Loucy (cell line): ENCODE measurements around the gene SGSM2.

Source experiments
- H2AFZ ChIP-seq: fragments of 200-600 bp; sonication (generic); 2 replicates; pipeline ENCODE4 v1.6.0; 2016; ENCODE audit warnings: antibody characterized with exemption, mild to moderate bottlenecking, low read length, moderate library complexity
- H3F3A ChIP-seq: fragments of 200-600 bp; 2 replicates; pipeline ENCODE4 v1.6.0; 2016; ENCODE audit warnings: antibody characterized with exemption, low read depth, mild to moderate bottlenecking
- H3K27me3 ChIP-seq: fragments of 200-600 bp; sonication (generic); 2 replicates; pipeline ENCODE4 v1.6.1; 2014; ENCODE audit warnings: low read length, mild to moderate bottlenecking; ENCODE audit not compliant: insufficient read depth, poor library complexity, severe bottlenecking
- H3K36me3 ChIP-seq: fragments of 200-600 bp; sonication (generic); 2 replicates; pipeline ENCODE4 v1.6.1; 2016; ENCODE audit warnings: low read length; ENCODE audit not compliant: insufficient read depth
- H3K4me1 ChIP-seq: fragments of 200-600 bp; sonication (generic); 2 replicates; pipeline ENCODE4 v1.5.1; 2014; ENCODE audit warnings: low read length, mild to moderate bottlenecking; ENCODE audit not compliant: insufficient read depth, poor library complexity, severe bottlenecking
- H3K4me2 ChIP-seq: fragments of 200-600 bp; sonication (generic); 2 replicates; pipeline ENCODE4 v1.6.0; 2014; ENCODE audit warnings: antibody characterized with exemption, low read length, low read depth, mild to moderate bottlenecking; ENCODE audit not compliant: poor library complexity, severe bottlenecking
- H3K4me3 ChIP-seq: fragments of 200-600 bp; sonication (generic); 2 replicates; pipeline ENCODE4 v1.5.1; 2014; ENCODE audit warnings: low read length, mild to moderate bottlenecking, mixed read lengths; ENCODE audit not compliant: poor library complexity, severe bottlenecking
- H3K79me2 ChIP-seq: fragments of 200-600 bp; sonication (generic); 2 replicates; pipeline ENCODE4 v1.6.1; 2014; ENCODE audit warnings: low read length; ENCODE audit not compliant: insufficient read depth
- H3K9ac ChIP-seq: fragments of 200-600 bp; sonication (generic); 2 replicates; pipeline ENCODE4 v1.6.0; 2014; ENCODE audit warnings: mild to moderate bottlenecking, low read depth, low read length, moderate library complexity; ENCODE audit not compliant: poor library complexity, severe bottlenecking
- H3K9me2 ChIP-seq: fragments of 200-600 bp; sonication (generic); replicated peaks from 2 replicates; pipeline ENCODE4 v1.6.1; 2016; ENCODE audit warnings: low read depth, low read length, mixed read lengths
- H3K9me3 ChIP-seq: fragments of 200-600 bp; sonication (generic); 2 replicates; pipeline ENCODE4 v1.6.1; 2014; ENCODE audit warnings: mild to moderate bottlenecking, antibody characterized with exemption, low read length, low read depth; ENCODE audit not compliant: insufficient read depth
- H4K20me1 ChIP-seq: fragments of 200-600 bp; sonication (generic); 2 replicates; pipeline ENCODE4 v1.6.0; 2014; ENCODE audit warnings: antibody characterized with exemption, low read length, mild to moderate bottlenecking; ENCODE audit not compliant: insufficient read depth, poor library complexity, severe bottlenecking
- CTCF ChIP-seq: fragments of 200-600 bp; sonication (generic); conservative IDR thresholded peaks from 2 replicates; pipeline ENCODE4 v1.5.1; 2014; ENCODE audit warnings: mild to moderate bottlenecking, antibody characterized with exemption, low read length
- EZH2phosphoT487 ChIP-seq: fragments of 200-600 bp; IDR thresholded peaks from 2 replicates; pipeline ENCODE4 v1.6.1; 2018; ENCODE audit warnings: antibody characterized with exemption, mild to moderate bottlenecking, moderate library complexity, borderline replicate concordance

Gene SGSM2

DNA sequence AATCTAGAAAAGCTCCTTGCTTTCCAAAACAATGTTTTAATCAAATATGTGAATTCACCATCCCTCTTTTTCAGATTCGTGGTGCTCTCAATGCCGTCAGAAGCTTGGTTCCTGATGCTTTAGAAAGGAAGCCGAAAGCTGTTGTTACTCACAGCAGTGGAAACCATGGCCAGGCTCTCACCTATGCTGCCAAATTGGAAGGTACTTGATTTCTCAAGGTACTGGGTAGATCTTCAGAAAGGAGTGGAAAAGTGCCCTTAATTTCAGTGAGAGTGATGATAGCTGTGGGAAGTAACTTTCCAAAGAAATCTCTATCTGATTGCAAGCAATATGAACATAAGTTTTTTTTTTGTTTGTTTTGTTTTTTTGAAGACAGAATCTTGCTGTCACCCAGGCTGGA, 19.5 kb upstream of the SGSM2 start:
- H3K27me3 ChIP-seq: no peaks in the 10 kb centered on the region
- no peak for TF ChIP-seq CTCF
- H3K4me1 ChIP-seq: no peaks in the 10 kb centered on the region
- H3K9ac ChIP-seq: no peak overlapping the region
- peaks cover 2% of the 10 kb centered on the region; the same call in 1 of the 2 replicates for H3K36me3 ChIP-seq
- H4K20me1 ChIP-seq: no peaks in the 10 kb centered on the region
- no peaks in the 10 kb centered on the region for H3F3A ChIP-seq
- no peak overlapping the region for H3K4me3 ChIP-seq
- H3K79me2 ChIP-seq: no peaks in the 10 kb centered on the region
- no peaks in the 10 kb centered on the region for H3K9me2 ChIP-seq
- H3K9me3 ChIP-seq: no peaks in the 10 kb centered on the region
- H2AFZ ChIP-seq: no peak overlapping the region
- no peak overlapping the region for H3K4me2 ChIP-seq

DNA sequence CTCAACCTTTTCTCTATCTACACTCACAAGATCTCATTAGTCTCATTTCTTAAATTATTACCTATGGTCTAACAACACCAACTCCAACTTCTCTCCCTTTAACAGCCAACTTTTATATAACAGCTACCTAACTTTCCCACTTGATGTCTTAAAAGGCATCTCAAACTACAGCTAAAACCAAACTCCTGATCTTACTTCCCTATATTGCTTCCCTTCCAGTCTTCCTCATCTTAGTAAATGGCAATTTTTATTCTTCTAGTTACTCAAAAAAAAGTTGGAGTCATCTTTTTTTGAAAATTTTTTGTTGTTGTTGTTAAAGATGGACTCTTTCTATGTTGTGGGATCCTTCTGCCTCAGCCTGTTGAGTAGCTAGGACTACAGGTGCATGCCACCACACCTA, 18.2 kb upstream of the SGSM2 start:
- Histone ChIP-seq H3F3A (no peaks in the 10 kb centered on the region), H3K9ac (no peak overlapping the region), H3K79me2 (no peaks in the 10 kb centered on the region), H3K27me3 (no peaks in the 10 kb centered on the region), H2AFZ (no peak overlapping the region), H4K20me1 (no peaks in the 10 kb centered on the region), H3K4me1 (no peaks in the 10 kb centered on the region), H3K9me2 (no peaks in the 10 kb centered on the region), H3K36me3 (peaks cover 14% of the 10 kb centered on the region), H3K4me3 (no peak overlapping the region), H3K4me2 (no peak overlapping the region), H3K9me3 (no peaks in the 10 kb centered on the region)
- TF ChIP-seq EZH2phosphoT487: no peak
- TF ChIP-seq CTCF: no peak

DNA sequence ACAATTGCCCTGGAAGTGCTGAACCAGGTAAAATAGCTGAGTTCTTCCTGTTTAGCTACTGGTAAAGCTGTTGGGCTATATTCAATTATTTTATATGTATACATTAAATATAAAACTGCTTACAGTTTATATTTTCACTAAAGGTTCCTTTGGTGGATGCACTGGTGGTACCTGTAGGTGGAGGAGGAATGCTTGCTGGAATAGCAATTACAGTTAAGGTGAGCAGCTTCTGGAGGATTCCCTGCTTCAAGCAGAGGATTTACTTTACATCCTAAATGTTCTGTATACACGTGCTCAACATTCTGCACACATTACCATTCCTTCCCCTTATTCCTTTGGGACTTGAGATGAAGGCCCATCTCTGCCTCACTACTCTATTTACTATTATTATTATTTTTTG, 15.9 kb upstream of the SGSM2 start:
- H3K9me2 ChIP-seq: no peaks in the 10 kb centered on the region
- no peaks in the 10 kb centered on the region for H3K27me3 ChIP-seq
- no peak overlapping the region for H3K4me3 ChIP-seq
- peaks cover 36% of the 10 kb centered on the region for H3K36me3 ChIP-seq
- H3K9ac ChIP-seq: no peak overlapping the region
- no peak overlapping the region for H3K4me2 ChIP-seq
- no peak overlapping the region for H2AFZ ChIP-seq
- no peaks in the 10 kb centered on the region for H3K79me2 ChIP-seq
- H3F3A ChIP-seq: no peaks in the 10 kb centered on the region
- H4K20me1 ChIP-seq: no peaks in the 10 kb centered on the region
- no peak for TF ChIP-seq EZH2phosphoT487
- H3K4me1 ChIP-seq: no peaks in the 10 kb centered on the region
- no peaks in the 10 kb centered on the region for H3K9me3 ChIP-seq

- Histone ChIP-seq H3K4me3 (no peak overlapping the region), H3K79me2 (peaks cover under 1% of the 10 kb centered on the region; the same call in 1 of the 2 replicates), H3K4me1 (no peaks in the 10 kb centered on the region), H4K20me1 (peaks cover 4% of the 10 kb centered on the region), H2AFZ (no peak overlapping the region), H3K9me2 (no peaks in the 10 kb centered on the region), H3K9me3 (no peaks in the 10 kb centered on the region), H3K9ac (no peak overlapping the region), H3K36me3 (peaks cover 48% of the 10 kb centered on the region), H3F3A (no peaks in the 10 kb centered on the region), H3K27me3 (no peaks in the 10 kb centered on the region), H3K4me2 (no peak overlapping the region)
- no peak for TF ChIP-seq CTCF
- no peak for TF ChIP-seq EZH2phosphoT487
These were observed 13.5 kb upstream of the SGSM2 start for GRCh38 chr17:2323629-2324314.
